A673 (cell line): ENCODE results near the gene SOX13. TPM values are rescaled to one million over a fixed set of nuclear protein-coding genes. Genes with fewer than 3 reads are reported as not detected.
A peak's percentile ranks its signal among the peaks of the same experiment; 100 is the strongest.

Source experiments
- BruUV-seq: library from RNA; stranded (reverse); fragments of 400-500 nt; replicated peaks from 2 replicates; lab custom pipeline; 2021; lab: Mats Ljungman, UMichigan
- CTCF ChIA-PET: fragments of 300-600 bp; sonication (Branson Sonifier 250); formaldehyde crosslinking; loops from one replicate; lab custom pipeline; 2022; ENCODE audit warnings: antibody characterized with exemption; lab: Charles Lee
- POLR2A ChIA-PET: fragments of 300-600 bp; sonication (Branson Sonifier 250); formaldehyde crosslinking; loops from one replicate; lab custom pipeline; 2022; ENCODE audit warnings: antibody characterized with exemption; ENCODE audit not compliant: low non-redundant PET; lab: Charles Lee
- DNase-seq: peaks from one replicate; pipeline ENCODE4 v3.0.0-alpha.2; 2015; ENCODE audit warnings: low spot score
- H3K27ac ChIP-seq: fragments of 200-600 bp; sonication (generic); 2 replicates; pipeline ENCODE4 v1.5.1; 2016; ENCODE audit warnings: mixed run types, low read depth, mild to moderate bottlenecking, mixed read lengths, antibody characterized with exemption, low read length; ENCODE audit not compliant: poor library complexity, severe bottlenecking
- H3K27me3 ChIP-seq: fragments of 200-600 bp; sonication (generic); replicated peaks from 2 replicates; pipeline ENCODE4 v1.6.1; 2017; ENCODE audit warnings: mixed run types, low read depth, mild to moderate bottlenecking, mixed read lengths, antibody characterized with exemption, low read length; ENCODE audit not compliant: insufficient read depth, poor library complexity
- H3K36me3 ChIP-seq: fragments of 200-600 bp; sonication (generic); 2 replicates; pipeline ENCODE4 v1.6.1; 2016; ENCODE audit warnings: mixed run types, mild to moderate bottlenecking, mixed read lengths, antibody characterized with exemption, low read length; ENCODE audit not compliant: insufficient read depth, poor library complexity, severe bottlenecking
- H3K4me1 ChIP-seq: fragments of 200-600 bp; sonication (generic); 2 replicates; pipeline ENCODE4 v1.6.1; 2017; ENCODE audit warnings: mixed run types, mild to moderate bottlenecking, mixed read lengths, antibody characterized with exemption, low read length; ENCODE audit not compliant: insufficient read depth, poor library complexity, severe bottlenecking
- H3K4me3 ChIP-seq: fragments of 200-600 bp; sonication (generic); 2 replicates; pipeline ENCODE4 v1.5.1; 2016; ENCODE audit warnings: low read depth, mixed run types, mild to moderate bottlenecking, mixed read lengths, low read length; ENCODE audit not compliant: poor library complexity, severe bottlenecking
- H3K9me3 ChIP-seq: fragments of 200-600 bp; sonication (generic); 2 replicates; pipeline ENCODE4 v1.6.1; 2016; ENCODE audit warnings: mixed run types, low read depth, mild to moderate bottlenecking, mixed read lengths, antibody characterized with exemption, low read length; ENCODE audit not compliant: poor library complexity, severe bottlenecking
- EZH2 ChIP-seq: fragments of 200-600 bp; sonication (generic); IDR thresholded peaks from 2 replicates; pipeline ENCODE4 v1.6.1; 2017; ENCODE audit warnings: borderline replicate concordance, low read depth, mild to moderate bottlenecking, mixed read lengths, antibody characterized with exemption, low read length; ENCODE audit not compliant: poor library complexity, severe bottlenecking
- intact Hi-C: fragments of 100-400 bp; cut with micrococcal nuclease; formaldehyde crosslinking; loops from one replicate; pipeline ENCODE4 v1.10.0; 2022; ENCODE audit not compliant: unreplicated experiment
- total RNA-seq: library from RNA; stranded (reverse); gene quantifications from 2 replicates; pipeline ENCODE4 v1.2.3, GENCODE V29; 2021
- TF ChIP-seq, protein P1 (sequence below): fragments of 300-800, 200-600 bp; sonication (generic); conservative IDR thresholded peaks from 2 replicates; pipeline ENCODE4 v1.5.1; 2017; ENCODE audit warnings: low read depth, mild to moderate bottlenecking, antibody characterized with exemption, low read length, moderate library complexity, mixed read lengths

Gene SOX13
- total RNA-seq, 1 experiment from 2014 or later, result 9.4 TPM

DNA sequence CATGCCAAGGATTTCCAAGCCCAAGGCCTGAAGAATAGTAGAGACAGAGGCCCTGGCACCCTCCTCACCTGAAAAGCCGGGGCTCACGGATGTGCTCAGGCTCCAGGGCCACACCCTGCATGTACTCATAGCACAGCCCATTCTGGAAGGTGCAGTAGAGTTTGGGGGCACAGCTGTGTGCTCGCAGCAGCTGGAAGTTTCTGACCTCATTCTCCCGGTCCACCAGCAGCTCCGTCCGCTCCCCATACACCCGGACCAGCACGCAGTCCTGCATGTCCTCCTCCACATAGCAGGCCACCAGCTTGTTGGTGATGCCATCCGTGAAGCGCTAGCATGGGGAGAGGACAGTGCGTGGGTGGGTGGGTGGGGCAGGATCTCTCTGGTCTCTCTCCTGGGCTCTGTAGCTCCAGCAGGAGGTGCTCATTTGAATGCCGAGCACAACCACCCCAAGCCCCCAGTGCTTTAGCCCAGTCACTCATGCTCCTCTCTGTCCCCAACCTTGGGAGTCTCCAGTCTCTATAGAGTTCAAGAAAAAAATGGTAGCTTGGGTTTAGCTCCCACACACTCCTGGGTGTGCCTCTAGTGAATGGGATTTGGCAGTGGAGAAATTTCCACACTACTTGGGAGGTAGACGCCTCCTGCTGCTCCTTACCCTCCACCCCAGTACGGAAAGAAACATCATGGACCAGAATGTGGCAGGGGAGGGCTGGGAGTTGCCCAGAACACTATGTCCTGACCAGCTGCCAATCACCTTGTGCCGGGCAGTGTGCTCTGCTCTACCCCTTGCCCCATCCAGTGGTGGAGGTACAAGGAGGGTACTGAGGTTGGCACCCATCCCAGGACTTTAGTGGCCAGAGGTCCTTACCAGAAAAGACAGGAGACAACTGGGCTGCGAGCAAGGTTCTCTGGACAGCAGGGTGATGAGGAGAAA lies 77.0 kb downstream of the SOX13 start:
- Histone ChIP-seq H3K36me3 (no peaks in the 10 kb centered on the region), H3K4me3 (no peak overlapping the region), H3K27me3 (no peaks in the 10 kb centered on the region), H3K4me1 (peaks cover 6% of the 10 kb centered on the region), H3K9me3 (no peaks in the 10 kb centered on the region), H3K27ac (no peak overlapping the region)
- POLR2A ChIA-PET, result no interaction called here
- no peak for DNase-seq
- intact Hi-C loops, result no loop called here
- TF ChIP-seq, protein P1, sequence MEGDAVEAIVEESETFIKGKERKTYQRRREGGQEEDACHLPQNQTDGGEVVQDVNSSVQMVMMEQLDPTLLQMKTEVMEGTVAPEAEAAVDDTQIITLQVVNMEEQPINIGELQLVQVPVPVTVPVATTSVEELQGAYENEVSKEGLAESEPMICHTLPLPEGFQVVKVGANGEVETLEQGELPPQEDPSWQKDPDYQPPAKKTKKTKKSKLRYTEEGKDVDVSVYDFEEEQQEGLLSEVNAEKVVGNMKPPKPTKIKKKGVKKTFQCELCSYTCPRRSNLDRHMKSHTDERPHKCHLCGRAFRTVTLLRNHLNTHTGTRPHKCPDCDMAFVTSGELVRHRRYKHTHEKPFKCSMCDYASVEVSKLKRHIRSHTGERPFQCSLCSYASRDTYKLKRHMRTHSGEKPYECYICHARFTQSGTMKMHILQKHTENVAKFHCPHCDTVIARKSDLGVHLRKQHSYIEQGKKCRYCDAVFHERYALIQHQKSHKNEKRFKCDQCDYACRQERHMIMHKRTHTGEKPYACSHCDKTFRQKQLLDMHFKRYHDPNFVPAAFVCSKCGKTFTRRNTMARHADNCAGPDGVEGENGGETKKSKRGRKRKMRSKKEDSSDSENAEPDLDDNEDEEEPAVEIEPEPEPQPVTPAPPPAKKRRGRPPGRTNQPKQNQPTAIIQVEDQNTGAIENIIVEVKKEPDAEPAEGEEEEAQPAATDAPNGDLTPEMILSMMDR, result no peak
- TF ChIP-seq EZH2, result no peak
- CTCF ChIA-PET, result no interaction called here
- BruUV-seq, result no TSS peak

DNA sequence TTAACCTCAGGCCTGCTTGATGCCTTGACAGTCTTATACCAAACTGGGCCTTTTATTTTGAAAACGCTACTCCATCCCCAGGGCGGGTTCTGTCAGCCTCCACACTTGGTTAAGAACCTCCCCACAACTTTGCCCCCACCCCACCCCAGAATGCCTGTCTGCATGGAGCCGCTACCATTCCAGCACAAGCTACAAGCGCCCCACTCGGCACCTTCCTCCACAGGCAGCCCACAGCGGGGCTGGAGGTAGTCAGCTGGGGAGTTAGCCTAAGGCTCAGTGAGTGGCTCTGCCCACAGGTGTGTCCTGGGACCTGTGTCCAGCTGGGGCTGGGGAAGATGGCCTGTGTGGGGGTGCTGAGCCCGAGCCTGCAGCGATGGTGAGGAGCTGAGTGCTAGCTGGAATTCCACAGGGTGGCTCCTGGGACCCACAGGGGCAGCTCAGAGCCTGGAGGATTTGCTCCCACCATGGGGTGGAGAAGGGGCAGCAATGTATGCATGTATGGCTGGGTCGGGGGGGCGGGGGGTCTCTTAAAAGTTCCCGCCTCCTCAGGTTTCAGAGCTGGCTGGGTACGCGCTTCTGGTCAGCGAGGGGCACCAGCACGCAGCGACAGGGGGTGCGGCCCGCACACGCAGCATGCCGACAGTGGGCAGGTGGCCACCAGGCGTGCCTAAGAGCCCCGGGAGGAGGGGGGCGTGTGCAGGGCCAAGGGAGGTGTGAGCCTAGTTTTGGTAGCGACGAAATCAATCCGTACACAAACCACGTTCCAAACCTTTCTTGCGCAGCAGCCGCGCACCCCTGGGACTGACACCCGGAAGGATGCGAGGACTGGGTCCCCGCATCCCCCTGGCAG lies 78.0 kb downstream of the SOX13 start:
- TF ChIP-seq EZH2, result no peak
- TF ChIP-seq, protein P1, result no peak
- Histone ChIP-seq H3K4me3 (peak overlapping the region; percentile 65), H3K27ac (no peak overlapping the region), H3K4me1 (peaks cover 6% of the 10 kb centered on the region), H3K36me3 (no peaks in the 10 kb centered on the region), H3K9me3 (no peaks in the 10 kb centered on the region), H3K27me3 (no peaks in the 10 kb centered on the region)
- peak; percentile 45 for DNase-seq
- no TSS peak for BruUV-seq
- ChIA-PET CTCF (interaction anchor here (0.8 kb wide), 1 partner anchor 23 kb away, joined by 3 read pairs; no protein-coding TSS in a partner anchor), POLR2A (interaction anchor here (0.5 kb wide), 1 partner anchor 285 kb away, joined by 3 read pairs; no protein-coding TSS in a partner anchor)
- intact Hi-C loops, result no loop called here

DNA sequence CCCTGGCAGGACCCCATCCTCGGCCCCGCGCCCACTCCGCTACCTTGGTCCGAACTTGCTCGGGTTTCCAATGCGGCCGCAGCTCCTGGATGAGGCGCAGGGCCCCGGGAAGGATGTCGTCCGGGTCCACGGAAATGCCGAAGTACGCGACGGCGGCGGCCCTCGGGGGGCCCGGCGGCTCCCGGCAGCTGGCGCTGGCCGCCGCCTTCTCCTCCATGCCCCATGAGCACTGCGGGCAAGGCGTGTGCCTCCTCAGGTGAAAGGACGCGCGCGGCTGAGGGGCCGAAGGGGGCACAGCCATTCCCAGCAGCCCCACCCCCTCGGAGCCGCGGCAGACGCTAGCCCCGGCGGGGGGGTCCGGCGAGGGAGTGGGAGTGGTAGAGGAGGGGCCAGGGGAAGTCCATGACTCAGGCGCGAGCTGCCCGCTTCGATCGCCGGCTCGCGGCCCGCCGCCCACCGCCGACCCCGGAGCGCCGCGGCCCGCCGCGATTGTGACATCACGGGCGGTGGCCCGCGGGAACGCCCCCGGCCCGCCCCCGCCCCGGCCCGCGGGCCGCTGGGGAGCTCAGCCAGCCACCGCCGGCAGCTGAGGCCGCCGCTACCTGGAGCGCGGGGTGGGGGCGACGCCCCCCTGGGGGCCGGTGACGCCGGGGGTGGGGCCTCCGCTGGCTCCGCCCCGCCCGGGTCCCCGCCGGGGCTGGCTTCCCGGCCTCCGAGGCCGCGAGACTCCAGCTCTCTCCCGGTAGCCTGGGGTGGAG lies 78.8 kb downstream of the SOX13 start, which contains the start of gene ETNK2:
TSS of gene ETNK2 (minus strand) at position 493 of the 758 bp plus-strand sequence. CDS start at position 301, 192 bp downstream.
- CTCF ChIA-PET, result interaction anchor here (0.8 kb wide), 1 partner anchor 24 kb away, joined by 3 read pairs; no protein-coding TSS in a partner anchor
- no peaks in the 10 kb centered on the region for H3K27me3 ChIP-seq
- peak; percentile 50 for DNase-seq
- intact Hi-C loops, result no loop called here
- H3K27ac ChIP-seq, result peak within 1 kb of the TSS; percentile 70
- no TSS peak for BruUV-seq
- no peaks in the 10 kb centered on the region for H3K9me3 ChIP-seq
- TF ChIP-seq, protein P1, result no peak
- no peak for TF ChIP-seq EZH2
- POLR2A ChIA-PET, result interaction anchor here (0.5 kb wide), 1 partner anchor 286 kb away, joined by 3 read pairs; no protein-coding TSS in a partner anchor
- H3K4me3 ChIP-seq, result peak within 1 kb of the TSS; percentile 65
- peaks cover 6% of the 10 kb centered on the region for H3K4me1 ChIP-seq
- H3K36me3 ChIP-seq, result no peaks in the 10 kb centered on the region
